ENCODE data around the gene UTY. TPM values are rescaled to one million over a fixed set of nuclear protein-coding genes. Genes with fewer than 3 reads are reported as not detected.

UTY gene
- total and polyA plus RNA-seq, 2 of the 13 experiments (the other 11 are each of a cell fraction or from before 2014, with no cell fraction given): not detected

GRCh38 chrY:13435968-13436937 lies 43.6 kb downstream of the UTY start (continued):
- TF ChIP-seq ZBTB40 (IDR thresholded peaks at IDR 0.05): no peak
- TF ChIP-seq ZBTB40 (CRISPR knock-in tag; IDR thresholded peaks at IDR 0.05): no peak
- TF ChIP-seq PCBP2 (optimal IDR thresholded peaks at IDR 0.05; ENCODE audit: low read depth, low read length, poor library complexity, severe bottlenecking): no peak
- no peak for TF ChIP-seq HNRNPLL (IDR thresholded peaks at IDR 0.05; ENCODE audit: low read depth, low read length, poor library complexity, severe bottlenecking)

All from HepG2 (cell line).